ENCODE measurements around the gene KCNK1.

Gene KCNK1

DNA sequence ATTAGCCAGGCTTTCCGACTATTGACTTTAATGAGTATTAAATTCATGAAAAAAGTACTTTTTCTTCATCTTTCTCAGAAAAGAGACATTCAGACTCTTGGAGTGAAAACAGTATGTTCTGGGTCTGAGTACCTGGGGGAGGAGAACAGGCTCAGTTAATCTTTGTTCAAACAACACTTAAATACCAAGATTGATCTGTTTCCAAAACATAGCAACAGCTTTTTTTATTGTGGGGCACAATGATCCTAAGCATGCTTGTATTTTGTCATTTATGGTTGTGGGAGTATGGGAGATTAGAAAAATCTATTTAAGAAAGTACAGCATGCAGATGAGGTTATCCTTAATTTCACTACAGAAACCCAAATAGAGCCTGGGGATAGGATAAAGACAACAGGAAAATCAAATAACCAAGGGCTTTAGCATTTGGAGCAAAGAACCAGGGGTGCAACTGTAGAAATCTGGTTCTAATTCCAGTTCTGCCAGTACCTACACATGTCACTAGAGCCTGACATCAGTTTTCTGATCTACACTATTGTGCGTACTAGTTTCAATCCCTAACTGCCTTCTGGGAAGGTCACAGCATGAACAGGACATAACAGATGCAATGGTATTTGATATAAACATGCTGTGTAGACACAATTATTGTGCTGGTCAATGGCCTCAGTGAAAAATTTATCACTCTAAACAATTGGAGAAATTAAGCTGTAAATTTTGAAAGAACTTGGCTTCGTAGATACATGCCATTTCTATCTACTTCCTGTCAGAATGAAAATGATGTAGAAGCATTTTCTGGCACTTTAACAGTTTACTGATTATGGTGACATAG is 91.2 kb downstream of the KCNK1 start:
- no peak for DNase-seq (ENCODE audit: low read depth)

DNA sequence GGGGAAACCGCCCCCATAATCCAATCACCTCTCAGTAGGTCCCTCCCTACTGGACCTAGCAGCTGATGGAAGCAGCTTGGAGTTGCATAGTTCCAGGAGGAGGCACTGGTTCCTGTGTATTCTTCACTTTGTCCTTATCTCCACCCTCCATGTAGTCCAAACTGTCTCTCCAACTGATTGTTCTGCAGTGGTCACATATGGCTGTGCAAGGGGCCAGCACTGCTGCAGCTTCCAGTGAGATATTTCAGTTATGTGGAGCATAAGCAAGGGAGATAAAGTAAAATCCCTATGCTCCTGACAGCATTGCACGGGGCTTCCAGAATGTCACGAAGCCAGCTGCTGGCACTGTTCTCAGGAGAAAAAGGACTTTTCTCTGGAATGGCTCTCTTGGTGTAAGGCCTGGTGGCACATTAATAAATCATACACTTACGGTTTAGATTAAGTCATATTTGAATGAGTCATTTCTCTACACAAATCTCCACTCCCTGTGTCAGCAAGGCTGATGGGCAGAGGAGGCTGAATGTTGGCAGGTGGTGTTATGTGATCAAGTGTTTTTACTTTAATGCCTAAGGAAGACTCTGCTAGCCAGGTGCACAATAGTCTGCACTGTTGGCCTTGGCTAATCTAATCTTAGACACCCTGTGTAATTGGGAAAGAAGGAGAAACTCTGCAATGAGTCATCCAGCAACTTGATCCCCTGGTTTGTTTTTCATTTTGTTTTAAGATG is 93.4 kb downstream of the KCNK1 start:
- peak; percentile 11 for DNase-seq (ENCODE audit: low read depth)

DNA sequence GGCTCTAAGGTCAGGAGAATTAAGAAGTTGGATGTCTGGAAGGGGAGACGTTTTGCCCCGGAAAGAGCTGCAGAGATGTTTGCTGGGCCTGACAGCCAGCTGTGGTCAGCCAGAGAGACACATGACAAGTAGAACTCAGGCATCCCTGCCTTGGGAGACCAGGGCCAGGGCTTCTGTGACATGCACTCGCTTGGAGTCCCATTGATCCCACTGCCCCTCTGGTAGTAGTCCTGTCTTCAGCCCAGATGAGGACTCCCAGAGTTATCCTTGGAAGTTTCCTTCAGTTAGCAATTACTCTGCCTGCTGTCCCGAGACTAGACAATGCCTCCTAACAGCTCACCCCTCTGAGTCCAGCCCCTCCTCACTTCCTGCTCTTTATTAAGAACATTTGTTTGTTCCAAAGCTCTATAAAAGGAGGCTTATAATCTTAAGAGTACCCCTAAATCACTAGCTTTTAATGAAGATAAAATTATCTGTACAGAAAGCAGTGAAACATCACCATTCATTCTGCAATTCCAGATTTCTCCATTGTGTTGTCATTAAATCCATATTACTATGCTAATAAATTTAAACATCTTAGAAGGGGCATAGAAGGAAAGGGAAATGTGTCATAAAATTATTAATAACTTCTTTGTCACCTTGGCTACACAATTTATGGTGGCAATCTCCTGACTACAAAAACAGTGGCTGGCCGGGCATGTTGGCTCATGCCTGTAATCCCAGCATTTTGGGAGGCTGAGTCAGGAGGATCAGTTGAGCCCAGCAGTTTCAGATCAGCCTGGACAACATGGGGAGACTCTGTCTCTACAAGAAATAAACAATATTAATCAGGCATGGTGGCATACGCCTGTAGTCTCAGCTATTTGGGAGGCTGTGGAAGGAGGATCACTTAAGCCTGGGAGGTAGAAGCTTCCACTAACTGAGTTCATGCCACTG is 94.2 kb downstream of the KCNK1 start:
- DNase-seq (ENCODE audit: low read depth), result peak; percentile 0

DNA sequence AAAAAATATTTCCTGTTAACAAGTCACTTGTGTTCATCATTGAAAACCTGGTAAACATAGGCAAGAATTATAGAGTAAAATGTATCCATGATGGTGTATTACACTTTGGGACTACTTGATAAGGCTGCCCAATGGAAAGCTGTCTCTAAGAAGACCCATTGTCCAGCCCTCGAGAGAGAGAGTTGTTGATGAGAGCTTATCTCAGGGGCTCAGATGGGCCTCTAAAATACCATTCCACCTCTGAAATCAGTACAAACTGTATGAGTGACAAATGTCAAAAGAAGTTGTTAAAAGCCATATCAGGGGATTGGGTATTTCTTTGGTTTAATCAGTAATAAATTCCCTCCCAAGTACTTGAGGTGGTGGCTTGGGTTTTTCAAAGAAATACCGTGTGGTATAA is 96.1 kb downstream of the KCNK1 start:
- no peak for DNase-seq (ENCODE audit: low read depth)

DNA sequence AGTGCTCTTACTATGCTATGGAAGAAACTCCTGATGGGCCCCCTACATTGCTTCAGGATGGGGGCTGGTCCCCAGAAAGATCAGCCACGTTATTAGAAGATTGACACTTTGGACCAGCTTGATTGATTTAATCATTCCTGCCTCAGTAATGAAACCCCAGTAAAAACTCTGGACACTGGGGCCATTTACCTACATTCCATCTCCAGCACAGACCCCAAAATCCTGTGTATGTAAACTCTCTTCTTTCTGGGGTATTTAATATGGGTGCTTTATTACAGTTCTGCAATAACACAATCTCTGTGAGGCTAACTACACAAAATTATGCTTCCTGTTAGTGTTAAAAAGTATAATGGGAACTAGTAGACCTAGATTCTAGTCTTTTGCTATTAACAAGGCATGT is 96.6 kb downstream of the KCNK1 start:
- no peak for DNase-seq (ENCODE audit: low read depth)

DNA sequence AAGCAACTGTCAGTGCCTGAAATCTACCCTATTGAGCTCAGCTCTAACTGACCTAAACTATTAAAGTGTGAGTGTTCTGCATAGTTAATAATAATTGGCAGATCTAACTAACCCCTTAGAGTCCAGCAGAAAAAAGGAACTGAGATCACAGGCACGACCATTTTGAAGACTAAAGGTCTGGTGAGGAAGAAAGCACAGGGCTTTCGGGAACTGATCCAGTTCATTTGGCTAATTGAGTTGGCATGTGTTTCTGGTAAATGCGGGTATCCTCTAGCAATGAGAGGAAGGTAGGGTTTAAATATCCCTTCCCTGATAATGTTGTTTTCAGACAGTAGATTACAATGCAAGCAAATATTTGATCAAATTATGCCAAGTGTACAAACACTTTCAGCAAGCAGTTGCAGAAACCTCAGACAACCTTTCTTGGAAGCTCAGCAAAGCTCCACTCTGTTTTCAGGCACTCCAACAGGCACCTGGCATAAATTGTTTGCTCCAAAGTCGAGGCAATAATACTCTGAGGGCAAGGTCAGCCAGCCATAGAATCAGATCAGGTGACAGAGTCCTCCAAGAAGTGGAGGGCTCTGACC is 100.8 kb downstream of the KCNK1 start:
- no peak for DNase-seq (ENCODE audit: low read depth)

DNA sequence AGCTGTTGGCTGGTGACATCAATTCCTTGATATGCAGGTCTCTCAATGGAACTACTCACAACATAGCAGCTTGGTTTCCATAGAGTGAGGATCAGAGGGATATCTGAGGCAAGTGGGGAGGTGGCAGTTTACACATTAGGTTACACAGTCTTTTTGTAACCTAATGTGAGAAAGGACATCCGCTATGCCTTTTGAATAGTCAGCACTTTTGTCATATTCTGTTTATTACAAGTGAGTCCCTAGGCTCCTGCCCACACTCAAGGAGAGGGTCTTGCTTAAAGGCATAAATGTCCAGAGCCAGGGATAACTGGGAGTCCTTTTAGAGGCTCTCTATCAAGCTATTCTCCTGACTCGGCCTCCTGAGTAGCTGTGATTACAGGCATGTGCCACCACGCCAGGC is 104.2 kb downstream of the KCNK1 start:
- no peak for DNase-seq (ENCODE audit: low read depth)

DNA sequence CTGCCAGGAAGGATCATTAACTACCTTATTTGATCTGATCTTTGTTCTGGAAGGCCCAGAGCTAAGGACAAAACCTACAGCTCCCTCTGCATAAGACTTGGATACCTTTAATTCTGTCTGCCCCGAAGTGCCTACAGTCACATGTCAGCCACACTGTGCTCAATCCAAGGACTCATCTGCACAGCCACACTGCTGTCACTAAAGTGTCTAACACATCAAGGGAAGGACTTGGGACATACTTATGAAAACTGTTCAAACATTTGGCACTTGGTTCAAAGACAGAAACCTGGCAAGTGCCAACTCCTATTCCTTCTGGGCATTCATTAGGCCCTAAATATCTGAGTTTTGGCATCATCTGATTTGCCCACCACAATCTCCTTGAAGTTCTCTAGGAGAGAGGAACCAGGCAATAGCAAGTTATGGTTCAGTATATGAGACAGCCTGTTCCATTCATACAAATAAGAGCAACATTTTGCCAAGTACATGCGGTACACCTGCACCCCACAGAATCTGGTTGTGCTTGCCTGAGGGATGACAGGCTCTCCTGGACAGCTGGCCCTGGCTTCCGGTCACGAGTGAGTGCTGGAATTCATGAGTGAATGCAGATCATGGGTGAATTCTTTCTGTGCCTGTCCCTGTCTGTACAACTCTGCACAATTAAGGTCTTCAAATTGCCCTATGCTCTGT is 105.9 kb downstream of the KCNK1 start:
- DNase-seq (ENCODE audit: low read depth), result no peak

DNA sequence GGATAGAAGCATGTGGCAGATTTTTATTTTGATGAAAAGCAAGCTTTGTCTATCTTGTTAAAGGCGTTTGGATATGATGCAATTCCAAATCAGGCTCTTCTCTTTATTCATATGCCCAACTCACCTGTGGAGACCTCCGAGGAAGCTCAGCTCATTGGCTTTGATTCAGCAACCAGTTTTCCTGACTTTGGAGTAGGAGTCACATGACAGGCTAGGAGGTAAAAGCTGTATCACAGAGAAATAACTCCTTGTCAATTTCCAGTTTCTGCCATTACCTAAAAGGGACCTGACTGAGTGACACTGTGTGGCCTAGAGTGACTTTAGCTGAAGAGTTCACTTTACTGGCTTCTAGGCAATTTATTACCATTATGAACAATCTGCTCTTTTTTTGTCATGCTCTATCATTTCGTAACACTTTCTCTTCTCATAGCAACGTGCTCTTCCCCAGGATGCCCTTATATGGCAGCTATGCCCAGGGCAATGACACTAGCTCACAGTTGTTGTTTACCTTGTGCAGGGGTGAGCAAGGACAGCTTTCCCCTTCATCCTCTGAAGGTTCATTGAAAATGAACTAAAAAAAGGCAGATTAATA is 107.2 kb downstream of the KCNK1 start:
- no peak for DNase-seq (ENCODE audit: low read depth)

Measured in GM04504 (cell line).